Measurements from ENCODE around the gene FOXJ2. TPM values are rescaled to one million over a fixed set of nuclear protein-coding genes. Genes with fewer than 3 reads are reported as not detected.
A peak's percentile ranks its signal among the peaks of the same experiment; 100 is the strongest.

Gene FOXJ2
- total and polyA plus RNA-seq, 7 donors: 2.8 to 17.1 (median 12.5) TPM

GRCh38 chr12:8075935-8076334 is 43.4 kb downstream of the FOXJ2 start:
- 88 to 90% methylated on average over 6 of the region's 6 CpGs for WGBS, 2 donors
- intact Hi-C loops (cut with DNase I): no loop called here
- H3K9me3 ChIP-seq: no peaks in the 10 kb centered on the region

GRCh38 chr12:8076366-8076765 is 43.9 kb downstream of the FOXJ2 start:
- Histone ChIP-seq H3K4me3 (no peak overlapping the region), H3K36me3 (no peaks in the 10 kb centered on the region), H3K4me1 (peaks cover 0 to 10% (median 7%) of the 10 kb centered on the region in 4 donors), H3K27me3 (no peaks in the 10 kb centered on the region), H3K27ac (no peak overlapping the region), H3K9me3 (no peaks in the 10 kb centered on the region)
- no peak for DNase-seq
- no peak for TF ChIP-seq POLR2AphosphoS5 (IDR thresholded peaks at IDR 0.05)
- TF ChIP-seq CTCF (IDR thresholded peaks at IDR 0.05): no peak
- no peak for TF ChIP-seq EP300 (IDR thresholded peaks at IDR 0.05)
- TF ChIP-seq POLR2A (IDR thresholded peaks at IDR 0.05): no peak
- intact Hi-C loops (cut with DNase I): no loop called here
- 79 to 85% methylated on average over 4 of the region's 4 CpGs for WGBS, 2 donors

More at GRCh38 chr12:8075935-8076334, 43.4 kb downstream of the FOXJ2 start:
- H3K27ac ChIP-seq: no peak overlapping the region
- peaks cover 0 to 6% (median 3%) of the 10 kb centered on the region in 4 donors for H3K4me1 ChIP-seq
- DNase-seq: no peak
- no peaks in the 10 kb centered on the region for H3K27me3 ChIP-seq
- H3K4me3 ChIP-seq: no peak overlapping the region
- TF ChIP-seq POLR2A (IDR thresholded peaks at IDR 0.05): no peak
- TF ChIP-seq EP300 (IDR thresholded peaks at IDR 0.05): no peak
- no peaks in the 10 kb centered on the region for H3K36me3 ChIP-seq

- WGBS, 2 donors: 31 to 50% methylated on average over 4 of the region's 4 CpGs
Measured at GRCh38 chr12:8077207-8077606, 44.7 kb downstream of the FOXJ2 start.

GRCh38 chr12:8078398-8078797 is 45.9 kb downstream of the FOXJ2 start:
- TF ChIP-seq CTCF (IDR thresholded peaks at IDR 0.05) (peak in 1 of 4 experiments; percentile 7), POLR2A (IDR thresholded peaks at IDR 0.05) (no peak), EP300 (IDR thresholded peaks at IDR 0.05) (no peak), POLR2AphosphoS5 (IDR thresholded peaks at IDR 0.05) (no peak)

More at GRCh38 chr12:8077207-8077606, 44.7 kb downstream of the FOXJ2 start:
- TF ChIP-seq POLR2AphosphoS5 (IDR thresholded peaks at IDR 0.05) (no peak), CTCF (IDR thresholded peaks at IDR 0.05) (no peak), EP300 (IDR thresholded peaks at IDR 0.05) (no peak)
- H3K4me3 ChIP-seq: no peak overlapping the region
- intact Hi-C loops (cut with DNase I): no loop called here
- H3K27ac ChIP-seq: no peak overlapping the region
- H3K36me3 ChIP-seq: no peaks in the 10 kb centered on the region
- H3K9me3 ChIP-seq: no peaks in the 10 kb centered on the region
- H3K27me3 ChIP-seq: no peaks in the 10 kb centered on the region
- H3K4me1 ChIP-seq: peaks cover 0 to 12% (median 8%) of the 10 kb centered on the region in 4 donors
- DNase-seq: no peak

GRCh38 chr12:8078916-8079315 is 46.4 kb downstream of the FOXJ2 start:
- Histone ChIP-seq H3K27ac (no peak overlapping the region), H3K4me1 (peaks cover 0 to 27% (median 18%) of the 10 kb centered on the region in 4 donors), H3K4me3 (no peak overlapping the region), H3K27me3 (no peaks in the 10 kb centered on the region), H3K9me3 (no peaks in the 10 kb centered on the region), H3K36me3 (no peaks in the 10 kb centered on the region)
- no peak for TF ChIP-seq POLR2A (IDR thresholded peaks at IDR 0.05)
- no peak for TF ChIP-seq EP300 (IDR thresholded peaks at IDR 0.05)
- TF ChIP-seq POLR2AphosphoS5 (IDR thresholded peaks at IDR 0.05): no peak
- no peak for TF ChIP-seq CTCF (IDR thresholded peaks at IDR 0.05)
- intact Hi-C loops (cut with DNase I): no loop called here
- no peak for DNase-seq
- 82 to 88% methylated on average over 2 of the region's 2 CpGs for WGBS, 2 donors

More at GRCh38 chr12:8078398-8078797, 45.9 kb downstream of the FOXJ2 start:
- Histone ChIP-seq H3K4me3 (no peak overlapping the region), H3K4me1 (peaks cover 0 to 22% (median 14%) of the 10 kb centered on the region in 4 donors), H3K36me3 (no peaks in the 10 kb centered on the region), H3K9me3 (no peaks in the 10 kb centered on the region), H3K27ac (no peak overlapping the region), H3K27me3 (no peaks in the 10 kb centered on the region)
- WGBS, 2 donors: 36 to 44% methylated on average over 4 of the region's 4 CpGs
- no peak for DNase-seq
- intact Hi-C loops (cut with DNase I): no loop called here

All from sigmoid colon (tissue), 7 donors.